HepG2 (cell line): Measurements from ENCODE around the gene TNFRSF11A. TPM values are rescaled to one million over a fixed set of nuclear protein-coding genes. Genes with fewer than 3 reads are reported as not detected.

ENCODE experiments used
- ASH2L ChIP-seq: fragments of 300-600, 200-600 bp; sonication (generic); IDR thresholded peaks from 2 replicates; pipeline ENCODE4 v1.7.0; 2017; ENCODE audit warnings: low read depth, mild to moderate bottlenecking, moderate library complexity, mixed read lengths, low read length; ENCODE audit not compliant: insufficient read length
- ELF3 ChIP-seq: IDR thresholded peaks from 2 replicates; pipeline ENCODE4 v1.6.1; 2016; ENCODE audit warnings: missing genetic modification reagents, missing compliant biosample characterization
- ETS1 ChIP-seq: sonication (generic); formaldehyde crosslinking; IDR thresholded peaks from 2 replicates; pipeline ENCODE4 v1.4.0; 2020; ENCODE audit warnings: missing genetic modification reagents
- HNRNPL ChIP-seq: fragments of 200-400 bp; formaldehyde crosslinking; IDR thresholded peaks from 2 replicates; pipeline ENCODE4 v1.6.1; 2017; ENCODE audit warnings: mild to moderate bottlenecking, low read depth, low read length
- ISX ChIP-seq: sonication (generic); formaldehyde crosslinking; conservative IDR thresholded peaks from 2 replicates; pipeline ENCODE4 v1.5.0; 2020; ENCODE audit warnings: missing genetic modification reagents
- JARID2 ChIP-seq: sonication (generic); formaldehyde crosslinking; IDR thresholded peaks from 2 replicates; pipeline ENCODE4 v1.8.1; 2023; ENCODE audit warnings: missing genetic modification reagents, inconsistent platforms; ENCODE audit not compliant: insufficient replicate concordance
- KAT7 ChIP-seq: IDR thresholded peaks from 2 replicates; pipeline ENCODE4 v1.6.1; 2018; ENCODE audit warnings: borderline replicate concordance, missing compliant biosample characterization
- KDM6A ChIP-seq: IDR thresholded peaks from 2 replicates; pipeline ENCODE4 v1.6.1; 2016; ENCODE audit warnings: low read depth
- KMT2A ChIP-seq: sonication (generic); formaldehyde crosslinking; IDR thresholded peaks from 2 replicates; pipeline ENCODE4 v1.4.0; 2020; ENCODE audit warnings: missing genetic modification reagents
- RARG ChIP-seq: sonication (generic); formaldehyde crosslinking; IDR thresholded peaks from 2 replicates; pipeline ENCODE4 v1.4.0; 2020; ENCODE audit warnings: low read depth, mild to moderate bottlenecking, missing genetic modification reagents
- SALL1 ChIP-seq: sonication (generic); formaldehyde crosslinking; IDR thresholded peaks from 2 replicates; pipeline ENCODE4 v1.8.0; 2022; ENCODE audit warnings: mild to moderate bottlenecking, missing genetic modification reagents
- SIX4 ChIP-seq: sonication (generic); formaldehyde crosslinking; IDR thresholded peaks from 2 replicates; pipeline ENCODE4 v1.4.0; 2020; ENCODE audit warnings: missing genetic modification reagents
- TCF7L2 ChIP-seq: IDR thresholded peaks from 2 replicates; pipeline ENCODE4 v1.6.1; 2011; ENCODE audit warnings: mild to moderate bottlenecking, low read depth, low read length, moderate library complexity
- TRIM24 ChIP-seq: sonication (generic); formaldehyde crosslinking; IDR thresholded peaks from 2 replicates; pipeline ENCODE4 v1.8.0; 2022; ENCODE audit warnings: mild to moderate bottlenecking, missing genetic modification reagents
- YEATS2 ChIP-seq: sonication (generic); formaldehyde crosslinking; IDR thresholded peaks from 2 replicates; pipeline ENCODE4 v1.4.0; 2020; ENCODE audit warnings: missing genetic modification reagents, borderline replicate concordance
- ZIK1 ChIP-seq: sonication (generic); formaldehyde crosslinking; IDR thresholded peaks from 2 replicates; pipeline ENCODE4 v1.5.0; 2020; ENCODE audit warnings: mild to moderate bottlenecking, low read depth, missing genetic modification reagents, borderline replicate concordance
- ZNF205 ChIP-seq: IDR thresholded peaks from 2 replicates; pipeline ENCODE4 v1.6.1; 2018; ENCODE audit warnings: missing biosample characterization, missing genetic modification reagents
- ZNF580 ChIP-seq: IDR thresholded peaks from 2 replicates; pipeline ENCODE4 v1.6.1; 2016; ENCODE audit warnings: low read depth, borderline replicate concordance
- ZNF7 ChIP-seq: IDR thresholded peaks from 2 replicates; pipeline ENCODE4 v1.6.1; 2016; ENCODE audit warnings: missing biosample characterization, missing genetic modification reagents
- ZNF776 ChIP-seq: sonication (generic); formaldehyde crosslinking; IDR thresholded peaks from 2 replicates; pipeline ENCODE4 v1.4.0; 2020; ENCODE audit warnings: mild to moderate bottlenecking, missing genetic modification reagents
- polyA plus RNA-seq, 8 experiments: library from polyadenylated mRNA; depleted of rRNA in 3 of 8; stranded (reverse) in 7 of 8; unstranded in 1 of 8; fragments of >200 nt; fragmentation: Illumina TruSeq in 4 of 8; extraction: Trizol in 4 of 8; gene quantifications; 2 replicates each; pipeline versions ENCODE4 v1.2.1 to v1.2.3, GENCODE V29; 2011 to 2016; ENCODE audit warnings: low read depth in 4 of 8, missing spikeins in 1 of 8, mixed read lengths in 1 of 8; ENCODE audit not compliant: insufficient read depth in 1 of 8
- total RNA-seq, 5 experiments: library from RNA; depleted of rRNA; stranded (reverse); fragments of >200 nt; fragmentation: Illumina TruSeq; extraction: Trizol; gene quantifications; 2 replicates each; pipeline ENCODE4 v1.2.3, GENCODE V29; 2016; ENCODE audit warnings: low read depth in 1 of 5
- TF ChIP-seq, protein P1 (sequence below): sonication (generic); formaldehyde crosslinking; IDR thresholded peaks from 2 replicates; pipeline ENCODE4 v1.8.0; 2022; ENCODE audit warnings: missing genetic modification reagents, mild to moderate bottlenecking, inconsistent platforms, borderline replicate concordance
- TF ChIP-seq, protein P2 (sequence below): IDR thresholded peaks from 2 replicates; pipeline ENCODE4 v1.6.1; 2016; ENCODE audit warnings: control low read depth
- TF ChIP-seq, protein P3 (sequence below): sonication (generic); formaldehyde crosslinking; IDR thresholded peaks from 2 replicates; pipeline ENCODE4 v1.4.0; 2020; ENCODE audit warnings: missing genetic modification reagents, borderline replicate concordance

TNFRSF11A gene
- total and polyA plus RNA-seq, 2 of the 13 experiments (the other 11 are each of a cell fraction or from before 2014, with no cell fraction given): 4.6 to 6.4 TPM

DNA sequence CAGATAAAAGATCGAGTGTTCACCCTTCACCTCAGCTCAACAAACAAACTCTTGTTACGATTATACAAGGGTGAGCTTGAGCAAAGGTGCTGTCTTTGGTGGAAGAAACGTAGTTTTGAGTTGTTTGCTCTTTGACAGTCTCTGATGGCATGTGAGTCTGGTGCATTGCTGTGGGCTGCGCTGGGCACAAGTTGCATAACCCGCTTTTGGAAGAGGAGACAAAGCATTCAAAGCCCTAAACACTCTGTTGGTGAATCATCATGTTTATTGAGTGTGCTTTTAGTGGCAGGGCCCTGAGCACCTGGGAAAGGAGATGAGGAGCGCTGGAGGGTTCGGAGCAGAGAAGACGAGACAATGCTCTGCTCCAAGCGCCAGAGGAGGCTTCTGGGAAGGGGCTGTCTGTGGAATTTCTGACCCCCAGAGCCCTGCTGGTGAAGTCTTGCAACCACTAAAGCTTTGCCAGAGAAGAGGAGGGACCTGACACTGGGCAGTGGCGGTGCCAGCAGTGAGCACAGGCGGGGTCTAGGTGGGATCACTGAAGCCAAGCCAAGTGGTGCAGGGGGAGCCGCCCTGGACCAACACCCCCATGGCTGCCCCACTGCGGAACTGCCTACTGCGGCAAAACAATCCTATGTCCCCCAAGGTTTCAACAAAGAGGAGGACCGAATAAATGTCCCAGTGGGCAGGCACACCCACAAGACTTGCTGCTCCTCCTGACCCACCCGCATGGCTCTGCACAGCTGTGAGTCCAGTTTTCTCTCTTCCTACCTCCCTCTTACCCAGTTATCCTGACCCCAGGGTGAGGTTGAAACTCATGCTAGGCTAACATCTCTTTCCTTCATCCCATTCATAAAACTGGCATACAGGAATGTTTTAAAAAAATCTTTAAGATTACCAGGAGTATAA is 64.0 kb downstream of the TNFRSF11A start (continued):
- TF ChIP-seq SIX4 (CRISPR knock-in tag): no peak
- no peak for TF ChIP-seq JARID2 (CRISPR knock-in tag)
- TF ChIP-seq SALL1 (CRISPR knock-in tag): peak; percentile 69
- peak; percentile 39 for TF ChIP-seq ASH2L
- no peak for TF ChIP-seq TCF7L2
- TF ChIP-seq ELF3: peak; percentile 12; the same call in 1 of the 2 replicates
- TF ChIP-seq, protein P1, sequence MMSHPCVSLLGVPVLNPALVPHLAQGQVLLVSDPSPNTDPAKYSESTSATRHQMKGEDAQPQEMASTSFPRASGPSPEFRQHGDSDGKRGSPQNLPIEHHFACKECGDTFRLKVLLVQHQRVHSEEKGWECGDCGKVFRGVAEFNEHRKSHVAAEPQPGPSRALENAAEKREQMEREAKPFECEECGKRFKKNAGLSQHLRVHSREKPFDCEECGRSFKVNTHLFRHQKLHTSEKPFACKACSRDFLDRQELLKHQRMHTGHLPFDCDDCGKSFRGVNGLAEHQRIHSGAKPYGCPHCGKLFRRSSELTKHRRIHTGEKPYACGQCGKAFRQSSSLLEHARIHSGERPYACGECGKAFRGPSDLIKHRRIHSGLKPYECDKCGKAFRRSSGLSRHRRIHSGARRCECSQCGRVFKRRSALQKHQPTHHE (CRISPR knock-in tag): no peak
- no peak for TF ChIP-seq KAT7 (CRISPR knock-in tag)
- TF ChIP-seq ETS1 (CRISPR knock-in tag): no peak
- TF ChIP-seq KMT2A (CRISPR knock-in tag): no peak
- no peak for TF ChIP-seq TRIM24 (CRISPR knock-in tag)
- no peak for TF ChIP-seq ZIK1
- TF ChIP-seq KDM6A: no peak
- no peak for TF ChIP-seq ISX (CRISPR knock-in tag)
- TF ChIP-seq ZNF776 (CRISPR knock-in tag): no peak
- TF ChIP-seq RARG (CRISPR knock-in tag): no peak
- peak; percentile 65; the same call in 1 of the 2 replicates for TF ChIP-seq HNRNPL
- TF ChIP-seq ZNF580 (CRISPR knock-in tag): no peak
- TF ChIP-seq ZNF7 (CRISPR knock-in tag): peak; percentile 26; the same call in 1 of the 2 replicates
- no peak for TF ChIP-seq ZNF205 (CRISPR knock-in tag)
- no peak; the same call in 1 of the 2 replicates for TF ChIP-seq YEATS2 (CRISPR knock-in tag)
- TF ChIP-seq, protein P2, sequence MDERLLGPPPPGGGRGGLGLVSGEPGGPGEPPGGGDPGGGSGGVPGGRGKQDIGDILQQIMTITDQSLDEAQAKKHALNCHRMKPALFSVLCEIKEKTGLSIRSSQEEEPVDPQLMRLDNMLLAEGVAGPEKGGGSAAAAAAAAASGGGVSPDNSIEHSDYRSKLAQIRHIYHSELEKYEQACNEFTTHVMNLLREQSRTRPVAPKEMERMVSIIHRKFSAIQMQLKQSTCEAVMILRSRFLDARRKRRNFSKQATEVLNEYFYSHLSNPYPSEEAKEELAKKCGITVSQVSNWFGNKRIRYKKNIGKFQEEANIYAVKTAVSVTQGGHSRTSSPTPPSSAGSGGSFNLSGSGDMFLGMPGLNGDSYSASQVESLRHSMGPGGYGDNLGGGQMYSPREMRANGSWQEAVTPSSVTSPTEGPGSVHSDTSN (CRISPR knock-in tag): no peak
- TF ChIP-seq, protein P3, sequence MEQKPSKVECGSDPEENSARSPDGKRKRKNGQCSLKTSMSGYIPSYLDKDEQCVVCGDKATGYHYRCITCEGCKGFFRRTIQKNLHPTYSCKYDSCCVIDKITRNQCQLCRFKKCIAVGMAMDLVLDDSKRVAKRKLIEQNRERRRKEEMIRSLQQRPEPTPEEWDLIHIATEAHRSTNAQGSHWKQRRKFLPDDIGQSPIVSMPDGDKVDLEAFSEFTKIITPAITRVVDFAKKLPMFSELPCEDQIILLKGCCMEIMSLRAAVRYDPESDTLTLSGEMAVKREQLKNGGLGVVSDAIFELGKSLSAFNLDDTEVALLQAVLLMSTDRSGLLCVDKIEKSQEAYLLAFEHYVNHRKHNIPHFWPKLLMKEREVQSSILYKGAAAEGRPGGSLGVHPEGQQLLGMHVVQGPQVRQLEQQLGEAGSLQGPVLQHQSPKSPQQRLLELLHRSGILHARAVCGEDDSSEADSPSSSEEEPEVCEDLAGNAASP (CRISPR knock-in tag): no peak
